PC-9 (cell line): Measurements from ENCODE around the gene PLB1. TPM values are rescaled to one million over a fixed set of nuclear protein-coding genes. Genes with fewer than 3 reads are reported as not detected.

Experiments
- Bru-seq: library from RNA; stranded (reverse); fragments of 400-500 nt; gene quantifications from one replicate; lab custom pipeline; 2021; lab: Mats Ljungman, UMichigan
- BruChase-seq, 2 experiments: library from RNA; stranded (reverse); fragments of 400-500 nt; gene quantifications; one replicate each; lab custom pipeline; 2021; lab: Mats Ljungman, UMichigan
- BruUV-seq: library from RNA; stranded (reverse); fragments of 400-500 nt; replicated peaks from 2 replicates; lab custom pipeline; 2021; lab: Mats Ljungman, UMichigan
- CTCF ChIA-PET: fragments of 300-600 bp; sonication (Branson Sonifier 250); formaldehyde crosslinking; loops from one replicate; lab custom pipeline; 2022; ENCODE audit warnings: antibody characterized with exemption; lab: Charles Lee
- POLR2A ChIA-PET: fragments of 300-600 bp; sonication (Branson Sonifier 250); formaldehyde crosslinking; loops from one replicate; lab custom pipeline; 2022; ENCODE audit warnings: antibody characterized with exemption; ENCODE audit not compliant: unreplicated experiment; lab: Charles Lee
- DNase-seq, 2 experiments: peaks; one replicate each; pipeline versions ENCODE4 v3.0.0 to v3.0.0-alpha.2; 2015 to 2022; ENCODE audit warnings: mixed read lengths in 1 of 2
- H2AFZ ChIP-seq: fragments of 200-600 bp; sonication (generic); 2 replicates; pipeline ENCODE4 v1.8.1; 2017; ENCODE audit warnings: antibody characterized with exemption
- H3F3A ChIP-seq: fragments of 200-600 bp; sonication (generic); 2 replicates; pipeline ENCODE4 v1.8.1; 2017; ENCODE audit warnings: antibody characterized with exemption, mild to moderate bottlenecking, low read depth; ENCODE audit not compliant: insufficient read depth
- H3K27ac ChIP-seq: fragments of 200-600 bp; sonication (generic); 2 replicates; pipeline ENCODE4 v1.6.1; 2016; ENCODE audit warnings: mixed run types
- H3K27me3 ChIP-seq: fragments of 200-600 bp; sonication (generic); 2 replicates; pipeline ENCODE4 v1.6.1; 2016; ENCODE audit warnings: low read depth, mixed run types; ENCODE audit not compliant: insufficient read depth
- H3K36me3 ChIP-seq: fragments of 200-600 bp; sonication (generic); 2 replicates; pipeline ENCODE4 v1.6.1; 2016; ENCODE audit warnings: low read depth, mixed run types
- H3K4me1 ChIP-seq: fragments of 200-600 bp; sonication (generic); replicated peaks from 2 replicates; pipeline ENCODE4 v1.6.1; 2016; ENCODE audit warnings: mixed run types; ENCODE audit not compliant: insufficient read depth
- H3K4me2 ChIP-seq: fragments of 200-600 bp; sonication (generic); 2 replicates; pipeline ENCODE4 v1.6.1; 2017; ENCODE audit warnings: mixed run types
- H3K4me3 ChIP-seq: fragments of 200-600 bp; sonication (generic); 2 replicates; pipeline ENCODE4 v1.6.1; 2016; ENCODE audit warnings: mixed run types
- H3K79me2 ChIP-seq: fragments of 200-600 bp; sonication (generic); 2 replicates; pipeline ENCODE4 v1.6.1; 2017; ENCODE audit warnings: low read depth, mixed run types
- H3K9me2 ChIP-seq: fragments of 200-600 bp; sonication (generic); 2 replicates; pipeline ENCODE4 v1.8.1; 2017; ENCODE audit warnings: mild to moderate bottlenecking; ENCODE audit not compliant: insufficient read depth
- H3K9me3 ChIP-seq: fragments of 200-600 bp; sonication (generic); 2 replicates; pipeline ENCODE4 v1.8.1; 2016; ENCODE audit warnings: low read depth; ENCODE audit not compliant: insufficient read depth
- H4K20me1 ChIP-seq: fragments of 200-600 bp; sonication (generic); 2 replicates; pipeline ENCODE4 v1.8.1; 2017; ENCODE audit not compliant: insufficient read depth
- EZH2 ChIP-seq: fragments of 200-600 bp; sonication (generic); IDR thresholded peaks from 2 replicates; pipeline ENCODE4 v1.8.0; 2017; ENCODE audit warnings: antibody characterized with exemption, low read depth
- intact Hi-C: fragments of 100-400 bp; cut with micrococcal nuclease; formaldehyde crosslinking; loops from one replicate; pipeline ENCODE4 v1.10.0; 2022; ENCODE audit not compliant: unreplicated experiment
- long read RNA-seq: library from polyadenylated mRNA; stranded (forward); transcript quantifications from one replicate; pipeline ENCODE4 v2.0.0, GENCODE V29; 2022
- total RNA-seq: library from RNA; stranded (reverse); gene quantifications from 2 replicates; pipeline ENCODE4 v1.2.3, GENCODE V29; 2021
- TF ChIP-seq, protein P1 (sequence below): fragments of 200-600 bp; sonication (generic); conservative IDR thresholded peaks from 2 replicates; pipeline ENCODE4 v1.6.1; 2017; ENCODE audit warnings: mixed run types, antibody characterized with exemption, mild to moderate bottlenecking, moderate library complexity

The PLB1 gene, protein sequence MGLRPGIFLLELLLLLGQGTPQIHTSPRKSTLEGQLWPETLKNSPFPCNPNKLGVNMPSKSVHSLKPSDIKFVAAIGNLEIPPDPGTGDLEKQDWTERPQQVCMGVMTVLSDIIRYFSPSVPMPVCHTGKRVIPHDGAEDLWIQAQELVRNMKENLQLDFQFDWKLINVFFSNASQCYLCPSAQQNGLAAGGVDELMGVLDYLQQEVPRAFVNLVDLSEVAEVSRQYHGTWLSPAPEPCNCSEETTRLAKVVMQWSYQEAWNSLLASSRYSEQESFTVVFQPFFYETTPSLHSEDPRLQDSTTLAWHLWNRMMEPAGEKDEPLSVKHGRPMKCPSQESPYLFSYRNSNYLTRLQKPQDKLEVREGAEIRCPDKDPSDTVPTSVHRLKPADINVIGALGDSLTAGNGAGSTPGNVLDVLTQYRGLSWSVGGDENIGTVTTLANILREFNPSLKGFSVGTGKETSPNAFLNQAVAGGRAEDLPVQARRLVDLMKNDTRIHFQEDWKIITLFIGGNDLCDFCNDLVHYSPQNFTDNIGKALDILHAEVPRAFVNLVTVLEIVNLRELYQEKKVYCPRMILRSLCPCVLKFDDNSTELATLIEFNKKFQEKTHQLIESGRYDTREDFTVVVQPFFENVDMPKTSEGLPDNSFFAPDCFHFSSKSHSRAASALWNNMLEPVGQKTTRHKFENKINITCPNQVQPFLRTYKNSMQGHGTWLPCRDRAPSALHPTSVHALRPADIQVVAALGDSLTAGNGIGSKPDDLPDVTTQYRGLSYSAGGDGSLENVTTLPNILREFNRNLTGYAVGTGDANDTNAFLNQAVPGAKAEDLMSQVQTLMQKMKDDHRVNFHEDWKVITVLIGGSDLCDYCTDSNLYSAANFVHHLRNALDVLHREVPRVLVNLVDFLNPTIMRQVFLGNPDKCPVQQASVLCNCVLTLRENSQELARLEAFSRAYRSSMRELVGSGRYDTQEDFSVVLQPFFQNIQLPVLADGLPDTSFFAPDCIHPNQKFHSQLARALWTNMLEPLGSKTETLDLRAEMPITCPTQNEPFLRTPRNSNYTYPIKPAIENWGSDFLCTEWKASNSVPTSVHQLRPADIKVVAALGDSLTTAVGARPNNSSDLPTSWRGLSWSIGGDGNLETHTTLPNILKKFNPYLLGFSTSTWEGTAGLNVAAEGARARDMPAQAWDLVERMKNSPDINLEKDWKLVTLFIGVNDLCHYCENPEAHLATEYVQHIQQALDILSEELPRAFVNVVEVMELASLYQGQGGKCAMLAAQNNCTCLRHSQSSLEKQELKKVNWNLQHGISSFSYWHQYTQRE (N-terminal part only)
- total RNA-seq (1.7 and 2.7 TPM in 2 replicates), Bru-seq, nascent RNA (percentile 25 among the genes with signal in this experiment), BruChase-seq, experiment 1, labeled RNA remaining after a 2-hour chase (percentile 24 among the genes with signal in this experiment), BruChase-seq, experiment 2, labeled RNA remaining after a 6-hour chase (percentile 20 among the genes with signal in this experiment)
- long read RNA-seq, partial matches to known transcripts: 1 of 14 reads
- long read RNA-seq, other reads (novel, unspliced or antisense): 13 of 14 reads

DNA sequence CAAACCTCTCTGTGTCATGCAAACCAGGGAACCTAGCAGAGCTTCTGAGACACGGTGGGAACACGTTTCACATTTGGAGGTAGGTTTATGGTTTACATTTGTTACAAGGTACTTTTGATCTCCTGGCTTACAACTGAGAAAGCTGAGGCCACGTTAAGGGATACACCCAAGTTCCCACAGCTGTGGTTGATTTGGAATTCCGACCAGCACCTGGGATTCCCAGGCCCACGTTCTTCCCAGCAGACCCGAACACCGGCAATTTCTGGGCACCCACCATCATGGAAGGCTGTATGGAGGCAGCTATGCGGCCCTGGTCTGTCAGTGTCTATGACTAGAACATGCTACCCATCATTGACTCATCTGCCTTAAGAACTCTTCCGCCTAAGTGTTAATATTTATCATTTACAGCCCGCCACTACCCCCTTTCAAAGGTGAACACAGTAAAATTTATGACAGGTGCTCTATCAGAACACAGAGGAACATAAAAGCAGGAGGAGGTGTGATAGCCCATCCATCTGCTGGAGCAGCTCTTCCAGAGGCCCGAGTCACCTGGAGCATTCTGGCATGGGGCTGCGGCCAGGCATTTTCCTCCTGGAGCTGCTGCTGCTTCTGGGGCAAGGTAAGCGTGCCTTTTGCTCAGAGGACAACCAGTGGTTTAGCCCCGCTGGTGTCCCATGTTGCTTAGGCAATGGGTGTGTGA lies at the start of gene PLB1:
Gene PLB1 (plus strand): TSS at position 510 of the 700 bp plus-strand sequence. CDS start 55 bp downstream, at position 565.
- H3K27me3 ChIP-seq: no peaks in the 10 kb centered on the region
- H3K9me2 ChIP-seq: no peaks in the 10 kb centered on the region
- no peak for DNase-seq
- H4K20me1 ChIP-seq: no peaks in the 10 kb centered on the region
- H3K27ac ChIP-seq: no peak within 1 kb of the TSS
- H3K4me1 ChIP-seq: no peaks in the 10 kb centered on the region
- TF ChIP-seq EZH2: no peak
- TF ChIP-seq, protein P1, sequence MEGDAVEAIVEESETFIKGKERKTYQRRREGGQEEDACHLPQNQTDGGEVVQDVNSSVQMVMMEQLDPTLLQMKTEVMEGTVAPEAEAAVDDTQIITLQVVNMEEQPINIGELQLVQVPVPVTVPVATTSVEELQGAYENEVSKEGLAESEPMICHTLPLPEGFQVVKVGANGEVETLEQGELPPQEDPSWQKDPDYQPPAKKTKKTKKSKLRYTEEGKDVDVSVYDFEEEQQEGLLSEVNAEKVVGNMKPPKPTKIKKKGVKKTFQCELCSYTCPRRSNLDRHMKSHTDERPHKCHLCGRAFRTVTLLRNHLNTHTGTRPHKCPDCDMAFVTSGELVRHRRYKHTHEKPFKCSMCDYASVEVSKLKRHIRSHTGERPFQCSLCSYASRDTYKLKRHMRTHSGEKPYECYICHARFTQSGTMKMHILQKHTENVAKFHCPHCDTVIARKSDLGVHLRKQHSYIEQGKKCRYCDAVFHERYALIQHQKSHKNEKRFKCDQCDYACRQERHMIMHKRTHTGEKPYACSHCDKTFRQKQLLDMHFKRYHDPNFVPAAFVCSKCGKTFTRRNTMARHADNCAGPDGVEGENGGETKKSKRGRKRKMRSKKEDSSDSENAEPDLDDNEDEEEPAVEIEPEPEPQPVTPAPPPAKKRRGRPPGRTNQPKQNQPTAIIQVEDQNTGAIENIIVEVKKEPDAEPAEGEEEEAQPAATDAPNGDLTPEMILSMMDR: no peak
- no peaks in the 10 kb centered on the region for H3K36me3 ChIP-seq
- no TSS peak for BruUV-seq
- H3K79me2 ChIP-seq: no peaks in the 10 kb centered on the region
- ChIA-PET CTCF (interaction anchor here (0.6 kb wide), 1 partner anchor 194 kb away, joined by 4 read pairs; no protein-coding TSS in a partner anchor), POLR2A (interaction anchor here (0.6 kb wide), 1 partner anchor 99 kb away, joined by 10 read pairs; no protein-coding TSS in a partner anchor)
- no peak within 1 kb of the TSS for H2AFZ ChIP-seq
- H3K9me3 ChIP-seq: no peaks in the 10 kb centered on the region
- no peak within 1 kb of the TSS for H3K4me3 ChIP-seq
- no peaks in the 10 kb centered on the region for H3F3A ChIP-seq
- no peak within 1 kb of the TSS for H3K4me2 ChIP-seq
- intact Hi-C loops: no loop called here

DNA sequence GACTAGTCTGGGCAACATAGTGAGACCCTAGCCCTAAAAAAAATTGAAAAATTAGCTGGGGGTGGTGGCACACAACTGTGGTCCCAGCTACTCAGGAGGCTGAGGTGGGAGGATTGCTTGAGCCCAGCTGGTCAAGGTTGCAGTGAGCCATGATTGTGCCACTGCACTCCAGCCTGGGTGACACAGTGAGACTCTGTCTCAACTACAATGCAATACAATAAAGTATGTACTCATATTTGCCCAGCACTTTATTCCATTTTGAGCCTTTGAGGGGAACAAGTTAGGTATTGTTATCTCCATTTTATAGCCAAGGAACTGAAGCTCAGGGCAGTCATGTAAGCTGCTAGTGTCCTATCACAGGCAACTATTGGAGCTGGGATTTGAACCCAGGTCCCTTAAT lies 49.3 kb upstream of the PLB1 start:
- Histone ChIP-seq H3K27ac (no peak overlapping the region), H3K9me2 (no peaks in the 10 kb centered on the region), H3K4me1 (peaks cover 66% of the 10 kb centered on the region), H3K27me3 (no peaks in the 10 kb centered on the region), H3K4me2 (no peak overlapping the region; the same call in 1 of the 2 replicates), H3K36me3 (no peaks in the 10 kb centered on the region), H4K20me1 (no peaks in the 10 kb centered on the region), H2AFZ (no peak overlapping the region), H3K79me2 (no peaks in the 10 kb centered on the region), H3K4me3 (no peak overlapping the region), H3F3A (peaks cover 49% of the 10 kb centered on the region), H3K9me3 (no peaks in the 10 kb centered on the region)
- no peak for DNase-seq
- ChIA-PET CTCF (no interaction called here), POLR2A (interaction anchor here (0.7 kb wide), 2 partner anchors 111 to 618 kb away, joined by 3 to 15 read pairs; no protein-coding TSS in a partner anchor)
- intact Hi-C loops: no loop called here
- TF ChIP-seq EZH2: no peak
- TF ChIP-seq, protein P1: no peak
- BruUV-seq: no TSS peak
